ENCODE measurements around the gene LRRFIP1.

The LRRFIP1 gene

DNA sequence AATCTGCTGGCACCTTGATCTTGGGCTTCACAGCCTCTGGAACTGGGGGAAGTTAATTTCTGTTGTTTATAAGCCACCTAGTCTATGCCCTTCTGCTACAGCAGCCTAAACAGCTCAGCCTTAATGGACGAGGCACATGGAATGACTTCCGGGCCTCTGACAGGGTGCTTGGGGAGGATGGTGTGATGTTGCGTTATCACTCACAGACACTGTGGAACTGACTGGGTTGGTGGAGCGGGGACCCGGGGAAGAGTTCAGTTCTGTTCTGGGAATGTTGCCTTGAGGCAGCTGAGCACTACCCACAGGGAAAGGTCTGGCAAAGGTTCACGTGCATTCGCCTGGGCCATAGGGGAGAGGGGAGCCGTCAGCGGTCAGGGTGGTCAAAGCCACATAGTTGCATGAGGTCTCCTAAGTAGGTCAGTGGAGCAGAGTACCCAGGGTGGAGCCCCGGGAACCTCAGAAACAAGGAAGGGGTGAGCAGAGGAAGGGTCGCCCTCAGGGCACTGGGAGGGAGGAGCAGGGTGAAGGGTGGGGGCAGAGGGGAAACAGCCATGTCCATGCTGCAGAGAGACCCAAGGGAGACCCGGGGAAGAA is 36.2 kb downstream of the LRRFIP1 start:
- DNase-seq: no peak

DNA sequence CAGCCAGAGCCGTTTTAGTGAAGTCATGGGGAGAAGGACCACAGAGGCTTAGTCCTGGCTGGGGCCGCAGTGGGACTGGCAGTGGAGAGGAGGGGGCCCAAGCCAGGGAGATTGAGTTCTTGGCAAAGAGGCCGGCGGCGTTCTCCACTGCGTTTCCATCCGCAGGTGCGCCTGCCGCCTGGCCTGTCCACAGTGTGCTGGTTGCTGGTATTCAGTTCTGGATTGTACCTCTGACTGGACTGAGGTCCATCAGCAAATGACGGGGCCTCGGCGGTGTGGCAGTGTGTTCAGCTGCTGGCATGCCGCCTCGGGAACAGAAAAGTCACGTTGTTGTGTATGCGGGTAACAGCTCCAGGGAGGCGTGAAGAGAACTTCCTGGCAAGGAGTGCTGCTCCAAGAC is 36.8 kb downstream of the LRRFIP1 start:
- no peak for DNase-seq

DNA sequence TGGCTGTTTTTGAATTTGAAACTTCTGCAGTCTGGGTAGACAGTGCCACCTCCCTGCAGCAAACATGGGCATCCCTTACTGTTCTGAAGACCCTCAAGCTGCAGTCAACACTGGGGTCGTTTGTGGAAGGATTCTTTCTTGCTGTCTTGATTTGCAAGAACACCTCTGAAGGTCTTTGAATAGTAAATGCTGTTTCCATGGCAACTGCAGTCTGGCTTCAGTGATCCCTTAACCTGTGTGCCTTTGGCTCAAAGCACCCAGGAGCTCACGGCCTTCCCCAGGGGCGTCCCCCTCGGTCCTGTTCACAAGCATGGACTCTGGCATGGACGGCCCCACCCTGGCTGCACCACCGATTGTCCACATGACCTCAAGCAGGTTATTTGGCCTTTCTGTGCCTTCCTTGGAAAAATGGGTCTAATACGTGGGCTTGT is 38.3 kb downstream of the LRRFIP1 start:
- DNase-seq: no peak

DNA sequence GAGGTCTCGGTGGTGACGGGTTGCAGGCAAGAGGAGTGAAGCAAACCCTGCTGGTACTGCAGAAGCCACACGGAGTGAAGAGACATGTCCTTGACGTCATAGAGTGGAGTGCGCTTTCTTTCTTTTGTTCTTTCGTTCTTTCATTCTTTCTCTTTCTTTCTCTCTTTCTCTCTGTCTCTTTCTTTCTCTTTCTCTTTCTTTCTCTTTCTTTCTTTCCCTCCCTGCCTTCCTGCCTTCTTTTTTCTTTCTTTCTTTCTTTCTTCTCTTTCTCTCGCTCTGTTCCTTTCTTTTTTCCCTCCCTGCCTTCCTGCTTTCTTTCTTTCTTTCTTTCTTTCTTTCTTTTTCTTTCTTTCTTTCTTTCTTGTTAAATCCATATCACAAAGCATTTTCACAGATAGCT is 39.2 kb downstream of the LRRFIP1 start:
- DNase-seq: no peak

DNA sequence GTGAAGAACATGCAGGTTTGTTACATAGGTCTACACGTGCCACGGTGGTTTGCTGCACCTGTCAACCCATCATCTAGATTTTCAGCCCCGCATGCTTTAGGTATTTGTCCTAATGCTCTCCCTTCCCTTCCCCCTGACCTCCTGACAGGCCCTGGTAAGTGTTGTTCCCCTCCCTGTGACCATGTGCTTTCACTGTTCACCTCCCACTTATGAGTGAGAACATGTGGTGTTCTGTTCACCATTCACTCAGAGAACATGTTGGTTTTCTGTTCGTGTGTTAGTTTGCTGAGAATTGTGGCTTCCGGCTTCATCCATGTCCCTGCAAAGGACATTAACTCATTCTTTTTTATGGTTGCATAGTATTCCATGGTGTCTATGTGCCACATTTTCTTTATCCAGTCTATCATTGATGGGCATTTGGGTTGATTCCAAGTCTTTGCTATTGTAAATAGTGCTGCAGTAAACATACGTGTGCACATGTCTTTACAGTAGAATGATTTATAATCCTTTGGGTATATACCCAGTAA is 39.7 kb downstream of the LRRFIP1 start:
- DNase-seq: peak in 3 of 4 experiments; percentile 26 to 35 (median 35)

DNA sequence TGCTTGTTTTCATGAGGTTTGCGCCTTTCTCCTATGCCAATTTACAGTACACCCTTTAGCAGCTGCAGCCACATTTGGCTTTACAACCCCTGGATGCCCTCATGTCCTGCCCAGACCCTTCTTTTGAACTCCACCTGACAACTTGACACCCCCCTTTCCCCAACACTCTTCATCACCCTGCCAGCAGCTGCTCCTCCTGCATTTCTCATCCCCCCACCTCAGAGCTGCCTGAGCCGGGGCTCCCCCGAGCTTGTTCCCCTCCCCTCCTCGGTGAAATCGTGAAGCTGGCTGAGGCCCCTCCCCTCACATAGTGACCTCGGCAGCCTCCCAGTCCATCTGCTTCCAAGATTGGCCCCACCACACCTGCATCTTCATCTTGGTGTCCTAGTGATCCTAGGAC is 40.5 kb downstream of the LRRFIP1 start:
- no peak for DNase-seq

DNA sequence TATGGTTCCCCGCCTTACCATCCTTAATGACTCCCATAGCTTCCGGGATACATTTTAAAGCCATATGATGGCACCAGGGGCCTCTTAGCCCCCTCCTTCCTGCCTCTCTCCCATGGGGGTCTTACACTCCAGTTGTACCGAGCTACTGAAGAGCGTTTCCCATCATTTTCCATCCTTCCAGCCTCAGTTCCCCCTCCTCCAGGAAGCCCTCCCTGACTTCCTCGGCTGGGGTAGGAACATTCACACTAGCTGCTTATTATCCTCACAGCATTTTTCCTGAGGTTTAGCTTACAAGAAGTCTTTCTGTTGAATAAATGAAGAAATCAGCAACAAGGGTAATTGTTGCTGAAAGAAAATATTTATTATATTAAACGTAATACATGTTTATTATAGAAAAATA is 41.1 kb downstream of the LRRFIP1 start:
- DNase-seq: no peak

DNA sequence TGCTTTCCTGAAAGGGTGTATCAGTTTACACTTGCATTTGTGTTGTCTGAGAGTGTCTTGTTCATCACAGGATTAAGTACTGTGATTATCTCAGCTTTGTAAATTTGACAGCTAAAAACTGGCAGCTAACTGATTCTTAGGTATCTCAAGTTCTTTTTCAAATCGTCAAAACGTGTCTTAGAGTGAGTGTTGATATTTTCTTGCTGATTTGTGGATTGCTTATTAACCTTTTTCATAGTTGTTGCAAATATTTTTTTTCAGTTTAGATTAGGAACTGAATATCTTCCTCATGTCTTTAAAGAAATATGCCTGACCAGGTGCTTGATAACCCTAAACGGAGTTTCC is 41.9 kb downstream of the LRRFIP1 start:
- DNase-seq: no peak

DNA sequence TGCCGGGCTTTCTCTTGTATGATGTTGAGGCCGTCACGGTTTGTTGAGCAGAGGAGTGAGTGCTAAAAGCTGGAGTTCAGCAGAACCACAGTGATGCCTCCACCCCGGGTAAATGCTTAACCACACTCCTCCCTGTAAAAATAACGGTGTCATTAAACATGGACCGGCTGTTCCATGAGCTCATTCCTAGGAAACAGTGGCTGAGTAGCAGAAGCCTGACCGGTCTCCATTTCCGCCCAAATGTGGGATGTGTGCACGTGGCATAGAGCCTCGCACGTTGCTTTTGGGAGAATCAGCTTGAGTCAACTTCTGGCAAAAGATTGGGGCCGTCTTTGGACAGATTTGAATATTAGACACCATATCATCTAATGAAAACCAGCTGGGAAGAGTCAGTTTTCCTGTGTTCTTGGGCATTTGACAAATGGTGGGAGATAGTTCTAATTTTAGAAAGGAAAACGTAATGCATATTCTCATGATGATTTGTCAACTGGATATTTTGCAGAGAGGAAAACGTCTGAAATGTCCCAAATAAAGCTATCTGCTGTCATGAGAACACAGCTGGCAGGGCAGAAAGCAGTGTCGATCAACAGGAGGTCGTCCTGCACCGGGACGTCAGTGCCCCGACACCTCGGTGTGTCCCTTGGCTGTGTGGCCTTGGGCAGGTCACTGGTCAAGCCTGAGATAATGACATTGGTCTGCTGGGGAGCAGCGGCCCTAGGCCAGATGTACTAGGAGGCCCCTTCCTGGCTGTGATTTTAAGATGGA is 42.4 kb downstream of the LRRFIP1 start:
- no peak for DNase-seq

DNA sequence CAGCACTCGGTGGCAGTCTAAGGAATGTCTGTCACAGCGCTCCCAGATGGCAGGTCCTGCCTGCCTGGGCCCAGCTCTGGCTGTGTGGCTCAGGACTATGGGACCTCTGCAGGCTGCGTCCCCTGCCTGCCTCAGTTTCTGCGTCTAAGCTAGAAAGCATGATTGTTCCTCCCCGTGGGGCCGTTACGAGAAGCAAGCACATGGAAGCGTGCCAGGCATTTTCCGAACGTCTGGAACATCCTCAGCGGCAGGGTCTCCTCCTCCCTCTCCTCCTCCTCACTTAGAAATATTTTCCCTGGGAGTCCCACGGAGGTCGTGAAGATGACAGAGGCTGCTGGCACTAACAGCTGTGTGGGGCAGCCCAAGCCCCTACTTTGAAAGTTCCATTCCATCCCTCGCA is 43.3 kb downstream of the LRRFIP1 start:
- DNase-seq: no peak

DNA sequence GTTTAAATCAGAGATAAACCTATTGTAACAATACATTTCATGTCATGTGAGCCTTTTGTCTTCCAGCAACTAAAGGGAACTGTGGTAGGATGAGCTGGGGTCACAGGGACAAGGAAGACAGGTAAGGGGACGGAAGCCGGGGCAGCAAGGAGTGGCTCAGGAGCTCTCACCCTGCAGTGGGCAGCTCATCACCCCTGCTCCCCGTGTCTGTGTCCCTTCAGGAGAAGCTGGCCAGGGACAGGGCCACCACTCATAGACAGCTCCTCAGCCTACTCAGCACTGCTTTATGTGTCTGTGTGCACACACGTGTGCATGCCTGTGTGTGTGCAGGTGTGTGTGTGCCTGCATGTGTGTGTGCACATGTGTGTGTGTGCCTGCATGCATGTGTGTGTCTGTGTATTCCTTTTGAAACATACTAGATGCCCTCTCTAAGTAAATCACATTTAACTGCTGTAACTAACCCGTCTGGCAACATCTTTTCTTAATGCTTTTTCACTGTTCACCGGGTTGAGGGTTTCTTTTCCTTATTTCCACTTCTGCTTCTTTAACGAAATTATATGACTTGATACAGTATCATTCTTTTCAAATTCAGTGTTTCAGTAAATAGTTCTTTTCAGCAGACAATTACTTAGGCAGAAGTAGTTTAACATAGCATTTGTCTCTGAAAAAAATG is 44.2 kb downstream of the LRRFIP1 start:
- no peak for DNase-seq

DNA sequence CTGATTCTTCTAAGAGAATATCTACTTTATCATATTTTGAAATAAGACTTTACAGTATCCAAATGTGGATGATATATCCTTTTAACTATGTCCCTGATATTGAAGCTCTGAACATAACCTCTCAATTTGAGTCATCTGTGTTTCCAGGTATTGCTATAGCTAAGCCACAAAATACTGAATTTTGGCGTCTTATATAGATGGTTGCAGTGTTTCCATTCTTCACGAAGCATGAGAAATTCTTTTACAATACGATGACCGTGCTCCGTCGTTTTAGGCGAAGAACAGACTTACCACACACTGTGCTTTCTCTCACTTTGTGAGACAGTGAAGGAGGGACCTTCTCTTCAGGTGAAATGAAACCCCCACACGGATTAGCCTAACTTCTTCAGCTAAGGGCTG is 45.3 kb downstream of the LRRFIP1 start:
- DNase-seq: no peak

DNA sequence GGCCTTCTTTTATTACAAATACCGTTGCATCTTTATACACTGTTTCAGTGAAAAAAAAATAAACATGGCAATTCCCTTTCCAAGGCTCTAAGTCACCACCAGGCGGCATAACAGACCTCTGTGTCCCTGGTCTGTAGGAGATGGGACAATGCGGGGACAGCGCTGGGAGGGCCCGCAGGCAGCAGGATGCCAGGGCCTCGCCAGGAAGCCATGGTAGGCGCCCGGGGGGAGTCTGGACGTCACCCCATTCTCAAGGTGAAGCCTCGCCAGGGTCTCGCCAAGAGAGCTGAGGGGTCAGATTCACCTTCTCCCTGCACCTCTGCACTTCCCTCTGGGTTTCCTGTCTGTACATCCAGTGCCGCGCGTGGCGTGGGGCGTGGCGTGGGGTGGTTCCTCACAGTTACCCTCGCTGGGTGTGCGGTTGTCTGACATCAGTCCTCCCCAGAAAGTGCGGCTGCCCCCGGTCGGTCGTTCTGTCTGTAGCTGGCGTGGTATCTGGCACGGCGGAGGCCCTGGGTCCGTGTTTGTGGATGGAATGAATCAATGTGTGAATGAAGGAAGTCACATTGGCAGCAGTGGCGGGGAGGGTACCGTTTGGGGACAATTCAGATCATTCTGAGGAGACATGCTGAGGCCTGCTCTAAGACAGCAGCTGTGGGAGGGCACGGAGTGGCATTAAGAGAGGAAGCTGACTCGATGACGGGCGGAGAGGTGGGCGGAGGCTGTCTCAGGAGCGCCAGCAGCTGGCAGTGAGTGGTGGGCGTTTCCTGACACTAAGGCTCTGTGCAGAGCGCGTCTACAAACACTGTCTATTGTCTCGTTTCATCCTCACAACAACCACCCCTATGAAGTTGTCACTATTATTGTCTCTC is 46.0 kb downstream of the LRRFIP1 start:
- peak; percentile 96 to 99 (median 96) for DNase-seq

DNA sequence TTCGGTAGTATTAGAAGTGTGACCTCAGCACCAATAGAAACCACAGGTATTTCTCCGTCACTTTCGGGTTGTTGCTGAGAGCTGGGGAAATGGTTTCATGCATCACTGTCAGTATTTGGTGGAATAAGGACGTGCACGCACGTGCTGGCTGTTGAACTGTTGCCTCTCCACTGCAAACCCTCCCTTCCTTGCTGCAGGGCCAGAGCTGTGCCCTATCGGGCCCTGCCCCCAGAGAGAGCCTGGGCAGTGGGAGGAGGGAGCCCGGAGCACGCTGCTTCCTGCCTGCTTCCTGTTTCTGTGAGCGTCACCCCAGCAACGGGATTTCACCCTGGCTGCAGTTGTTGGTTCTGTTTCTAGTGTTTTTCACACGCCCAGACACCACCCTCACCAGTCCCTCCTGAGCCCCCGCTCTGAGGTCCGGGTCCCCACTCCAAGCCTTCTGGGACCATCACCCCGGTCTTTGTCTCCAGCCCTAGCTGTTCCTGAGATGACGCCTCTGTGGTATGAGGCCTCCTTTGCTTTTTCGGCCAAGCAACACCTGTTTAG is 47.4 kb downstream of the LRRFIP1 start:
- peak; percentile 94 to 97 (median 96) for DNase-seq

DNA sequence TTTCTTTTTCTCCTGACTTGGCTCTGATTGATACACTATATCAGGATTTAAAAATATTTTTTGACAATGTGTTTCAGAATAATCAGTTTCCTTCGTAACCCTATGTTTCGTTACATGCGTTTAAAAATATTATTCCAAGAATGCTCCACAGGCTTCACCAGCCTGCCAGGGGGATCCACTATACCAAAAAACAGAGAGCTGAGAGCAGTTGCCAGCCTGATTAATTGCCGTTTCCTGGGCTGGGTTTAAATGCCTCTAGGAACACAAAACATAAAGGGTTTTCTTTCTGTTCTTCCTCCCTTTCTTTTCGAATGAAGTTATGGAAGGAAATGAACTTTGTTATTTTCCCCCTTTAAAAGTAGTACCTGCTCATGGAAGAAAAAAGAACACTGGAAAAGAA is 47.9 kb downstream of the LRRFIP1 start:
- DNase-seq: no peak

DNA sequence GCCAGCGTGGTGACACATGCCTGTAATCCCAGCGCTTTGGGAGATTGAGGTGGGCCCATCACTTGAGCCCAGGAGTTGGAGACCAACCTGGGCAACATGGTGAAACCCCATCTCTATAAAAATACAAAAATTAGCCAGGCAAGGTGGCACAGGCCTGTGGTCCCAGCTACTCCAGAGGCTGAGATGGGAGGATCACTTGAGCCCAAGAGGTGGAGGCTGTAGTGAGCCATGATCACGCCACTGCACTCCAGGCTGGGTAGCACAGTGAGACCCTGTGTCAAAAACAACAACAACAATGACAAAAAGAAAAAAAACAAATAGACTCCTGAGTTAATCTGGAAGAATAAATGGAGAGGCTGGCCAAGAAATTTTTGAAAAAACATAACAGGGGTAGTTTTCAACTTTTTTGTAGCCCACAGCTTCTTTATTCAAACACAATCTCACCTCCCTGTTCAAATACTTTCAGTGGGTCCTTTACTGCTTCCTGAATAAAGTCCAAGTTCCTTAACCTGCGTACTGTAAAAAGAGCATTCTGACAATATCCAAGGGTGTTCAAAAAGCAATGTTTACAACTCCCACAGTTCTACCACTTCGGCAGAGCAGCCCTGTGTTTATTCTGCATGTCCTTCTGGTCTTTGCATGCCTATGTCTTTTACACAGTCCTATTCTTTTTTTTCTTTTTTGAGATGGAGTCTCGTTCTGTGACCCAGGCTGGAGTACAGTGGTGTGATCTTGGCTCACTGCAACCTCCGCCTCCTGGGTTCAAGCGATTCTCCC is 53.5 kb downstream of the LRRFIP1 start:
- no peak for DNase-seq

DNA sequence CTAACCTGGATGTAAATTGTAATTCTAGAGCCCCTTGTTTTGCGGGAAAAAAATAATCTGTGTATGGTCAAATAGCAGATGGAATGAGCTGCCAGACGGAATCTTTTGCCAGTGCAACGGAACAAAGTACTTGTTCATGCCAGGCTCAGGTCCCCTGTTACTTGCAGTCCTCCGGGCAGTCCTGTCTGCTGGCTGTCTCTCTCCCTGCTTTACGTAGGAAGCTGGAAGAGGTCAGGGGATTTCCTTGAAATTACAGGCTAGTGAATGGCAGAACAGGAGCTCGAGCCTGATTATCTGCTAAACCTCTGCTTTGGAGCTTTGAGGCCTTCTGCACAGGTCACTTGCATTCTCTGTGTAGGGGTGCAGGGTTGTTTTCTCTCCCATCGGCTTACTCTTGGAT is 54.8 kb downstream of the LRRFIP1 start:
- DNase-seq: no peak

DNA sequence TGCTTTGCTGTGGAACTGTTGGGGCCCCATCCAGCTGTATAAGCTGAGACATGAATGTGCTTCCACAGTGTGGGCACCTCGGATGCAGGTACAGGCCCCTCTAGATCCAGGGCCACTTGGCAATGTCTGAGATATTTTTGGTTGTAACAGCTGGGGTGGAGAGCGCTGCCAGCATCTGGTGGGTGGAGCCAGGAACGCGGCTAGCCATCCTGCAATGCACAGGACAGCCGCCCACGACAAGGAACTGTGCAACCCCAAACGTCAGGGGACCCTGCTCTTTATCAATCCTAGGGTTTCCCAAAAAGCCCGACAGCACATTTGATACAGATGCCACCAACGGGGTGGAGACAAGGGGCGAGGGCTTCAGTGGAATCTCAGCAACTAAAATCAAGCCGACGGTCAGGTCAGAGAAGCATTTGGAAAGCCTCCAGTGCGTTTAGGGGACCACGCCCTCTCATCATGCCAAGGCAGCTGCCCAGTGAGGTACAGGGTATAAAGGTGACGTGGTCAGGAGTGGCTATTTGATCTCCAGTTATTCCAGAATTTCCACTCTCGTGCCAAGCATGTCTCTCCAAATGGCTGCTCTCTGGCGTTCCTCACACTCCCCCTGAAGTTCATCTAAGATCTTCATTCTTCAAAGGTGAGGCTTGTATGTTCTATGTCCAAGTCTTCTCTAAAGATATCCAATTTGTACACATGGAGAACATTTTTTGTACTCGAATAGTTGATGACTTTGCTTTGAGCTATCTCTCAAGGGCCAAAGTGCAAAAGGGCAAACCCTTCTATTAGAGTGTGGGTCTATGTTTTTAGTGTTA is 55.7 kb downstream of the LRRFIP1 start:
- peak in 1 of 4 experiments; percentile 43 for DNase-seq

DNA sequence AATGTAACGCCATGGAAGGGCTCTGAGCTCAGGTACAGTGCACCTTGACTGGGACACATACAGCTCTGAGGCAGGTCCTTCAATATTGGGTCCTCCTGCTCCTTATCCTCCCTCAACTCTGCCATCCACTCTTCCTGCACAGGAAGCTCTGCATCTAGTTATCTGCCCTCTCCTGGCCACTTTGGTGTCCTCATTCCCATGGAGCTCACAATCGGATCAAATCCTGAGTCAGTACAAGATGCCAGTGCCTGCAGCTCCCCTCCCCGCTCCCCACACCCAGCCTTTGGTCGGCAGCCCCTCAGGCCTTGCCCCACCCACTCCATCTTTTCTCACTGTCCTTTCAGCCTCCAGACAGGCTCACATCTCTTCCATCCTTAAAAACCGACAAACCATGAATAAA is 58.0 kb downstream of the LRRFIP1 start:
- peak in 2 of 4 experiments; percentile 30 to 40 for DNase-seq

DNA sequence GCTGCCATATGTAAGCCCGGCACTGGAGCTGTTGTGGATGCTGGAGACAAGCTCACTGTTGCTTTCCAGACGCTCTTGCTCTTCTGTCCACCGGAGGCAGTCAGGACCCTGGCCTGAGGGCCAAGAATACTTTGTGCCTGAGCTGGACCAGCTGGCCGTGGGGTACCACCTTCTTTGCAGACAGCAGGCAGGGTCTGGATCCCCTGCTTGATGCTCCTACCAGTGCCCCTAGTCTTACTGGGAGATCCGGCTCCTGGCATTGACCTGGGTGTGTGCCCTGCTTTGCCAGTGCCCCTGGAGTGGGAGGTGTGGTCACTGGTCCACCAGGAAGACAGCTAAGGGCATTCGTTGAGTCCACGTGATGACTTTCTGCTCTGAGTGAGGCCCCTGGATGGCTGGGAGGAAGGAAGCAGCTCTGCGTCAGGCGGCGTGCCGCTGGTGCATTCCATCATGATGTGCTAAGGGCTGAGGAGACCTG is 59.3 kb downstream of the LRRFIP1 start:
- peak; percentile 61 to 79 (median 74) for DNase-seq

All from suppressor macrophage (primary cell).